Nephron (organoid): Measurements from ENCODE around the gene MICALL2.
"Not testable (repeated sequence)": the region's sequence is repeated elsewhere in the genome, so short reads cannot be mapped to it uniquely, and the experiment has no call there.

Experiments
- H3K27ac Mint-ChIP-seq, 3 experiments: 2 replicates each; pipeline ENCODE4 v1.8.0; 2020; ENCODE audit warnings: mixed read lengths in 3 of 3, mild to moderate bottlenecking in 2 of 3, moderate library complexity in 1 of 3
- H3K27me3 Mint-ChIP-seq: 2 replicates; pipeline ENCODE4 v1.8.0; 2021; ENCODE audit warnings: low read depth, mild to moderate bottlenecking, moderate library complexity, mixed read lengths
- H3K36me3 Mint-ChIP-seq: 2 replicates; pipeline ENCODE4 v1.8.0; 2020; ENCODE audit warnings: low read depth, mixed read lengths
- H3K4me1 Mint-ChIP-seq: 2 replicates; pipeline ENCODE4 v1.8.0; 2020; ENCODE audit warnings: mixed read lengths
- H3K4me3 Mint-ChIP-seq, 3 experiments: 2 replicates each; pipeline ENCODE4 v1.8.0; 2020; ENCODE audit warnings: mild to moderate bottlenecking in 3 of 3, mixed read lengths in 3 of 3, moderate library complexity in 2 of 3
- H3K9me3 Mint-ChIP-seq: 2 replicates; pipeline ENCODE4 v1.8.0; 2020; ENCODE audit warnings: mixed read lengths
- CTCF ChIP-seq, 3 experiments: fragments of 200-600 bp; sonication (generic); IDR thresholded peaks; one replicate each; pipeline ENCODE4 v1.5.0; 2021; ENCODE audit warnings: antibody characterized with exemption in 3 of 3; ENCODE audit not compliant: unreplicated experiment in 3 of 3

The MICALL2 gene

DNA sequence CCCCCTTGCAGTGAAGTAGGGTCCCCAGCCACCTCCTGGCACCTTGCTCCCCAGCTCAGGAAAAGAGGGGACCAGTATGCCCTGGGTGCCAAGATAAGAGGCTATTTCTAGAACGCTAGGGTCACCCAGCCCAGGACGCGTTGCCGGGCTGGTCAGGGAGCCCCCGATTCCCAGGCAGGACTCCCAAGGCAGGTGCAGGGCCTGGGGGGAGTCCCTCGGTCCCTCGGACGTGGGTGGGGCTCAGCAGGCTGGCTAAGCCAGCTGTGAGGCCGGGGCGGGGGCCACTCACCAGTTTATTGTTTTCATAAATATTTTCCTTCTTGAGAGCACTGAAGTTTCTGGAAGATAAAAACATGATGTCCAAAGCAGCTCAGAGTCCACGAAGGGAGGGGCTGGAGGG, 9.3 kb downstream of the MICALL2 start:
- no peaks in the 10 kb centered on the region for H3K9me3 Mint-ChIP-seq
- no peak for TF ChIP-seq CTCF (IDR thresholded peaks at IDR 0.05; ENCODE audit: unreplicated experiment in 3 of 3)
- no peak overlapping the region for H3K27ac Mint-ChIP-seq
- H3K27me3 Mint-ChIP-seq: peaks cover 4% of the 10 kb centered on the region
- H3K36me3 Mint-ChIP-seq: no peaks in the 10 kb centered on the region
- H3K4me1 Mint-ChIP-seq: no peaks in the 10 kb centered on the region
- no peak overlapping the region for H3K4me3 Mint-ChIP-seq

DNA sequence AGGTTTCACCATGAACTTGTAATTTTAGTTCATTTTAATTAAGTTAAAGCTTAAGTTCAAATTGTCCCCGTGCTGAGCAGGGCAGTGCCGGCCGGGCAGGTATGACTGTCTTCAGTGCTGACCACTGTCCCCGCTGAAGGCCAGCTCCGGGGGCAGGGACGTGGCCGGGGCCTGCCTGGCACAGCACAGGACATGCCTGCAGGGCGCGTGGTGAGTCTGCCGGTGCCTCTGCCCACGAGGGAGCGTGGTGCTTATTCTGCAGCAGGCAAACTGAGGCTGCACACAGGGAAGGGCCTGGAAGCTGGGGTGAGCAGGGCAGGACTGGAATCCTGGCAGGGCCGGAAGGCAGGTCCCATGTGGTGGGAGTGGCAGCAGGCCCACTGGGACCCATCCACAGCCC, 9.8 kb downstream of the MICALL2 start:
- no peak for TF ChIP-seq CTCF (IDR thresholded peaks at IDR 0.05; ENCODE audit: unreplicated experiment in 3 of 3)
- Mint-ChIP-seq H3K4me3 (no peak overlapping the region), H3K27me3 (peaks cover 4% of the 10 kb centered on the region), H3K4me1 (no peaks in the 10 kb centered on the region), H3K9me3 (no peaks in the 10 kb centered on the region), H3K36me3 (no peaks in the 10 kb centered on the region), H3K27ac (no peak overlapping the region)

DNA sequence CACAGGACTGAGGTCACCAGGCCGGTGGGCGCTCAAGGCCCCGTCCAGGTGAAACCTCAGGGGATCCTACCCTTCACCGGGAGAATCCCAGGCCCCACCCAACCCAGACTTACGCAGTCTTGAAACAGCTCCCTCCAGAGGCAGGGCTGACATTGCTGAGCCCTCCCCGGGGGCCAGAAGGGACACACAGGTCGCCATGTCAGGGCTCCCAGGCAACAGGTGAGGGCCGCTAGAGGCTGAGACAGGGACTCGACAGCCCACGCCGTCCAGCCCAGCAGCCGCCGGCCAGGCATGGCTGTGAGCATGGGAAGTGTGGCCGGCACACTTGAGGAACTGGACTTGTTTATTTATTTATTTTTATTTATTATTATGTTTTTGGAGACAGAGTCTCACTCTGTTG, 10.3 kb downstream of the MICALL2 start:
- Mint-ChIP-seq H3K4me3 (no peak overlapping the region), H3K27me3 (peaks cover 4% of the 10 kb centered on the region), H3K27ac (no peak overlapping the region), H3K4me1 (no peaks in the 10 kb centered on the region), H3K9me3 (no peaks in the 10 kb centered on the region), H3K36me3 (no peaks in the 10 kb centered on the region)
- TF ChIP-seq CTCF (IDR thresholded peaks at IDR 0.05; ENCODE audit: unreplicated experiment in 3 of 3): no peak

- Mint-ChIP-seq H3K36me3 (no peaks in the 10 kb centered on the region), H3K4me1 (no peaks in the 10 kb centered on the region), H3K27me3 (peaks cover 4% of the 10 kb centered on the region), H3K9me3 (no peaks in the 10 kb centered on the region), H3K27ac (no peak overlapping the region), H3K4me3 (no peak overlapping the region)
- no peak for TF ChIP-seq CTCF (IDR thresholded peaks at IDR 0.05; ENCODE audit: unreplicated experiment in 3 of 3)
These were observed 11.6 kb downstream of the MICALL2 start for GRCh38 chr7:1447551-1448244.

GRCh38 chr7:1447112-1447511, 12.2 kb downstream of the MICALL2 start:
- Mint-ChIP-seq H3K36me3 (no peaks in the 10 kb centered on the region), H3K4me3 (no peak overlapping the region), H3K4me1 (no peaks in the 10 kb centered on the region), H3K9me3 (no peaks in the 10 kb centered on the region), H3K27ac (no peak overlapping the region), H3K27me3 (no peaks in the 10 kb centered on the region)
- no peak for TF ChIP-seq CTCF (IDR thresholded peaks at IDR 0.05; ENCODE audit: unreplicated experiment in 3 of 3)

GRCh38 chr7:1446620-1447032, 12.6 kb downstream of the MICALL2 start:
- Mint-ChIP-seq H3K36me3 (no peaks in the 10 kb centered on the region), H3K27ac (no peak overlapping the region), H3K27me3 (no peaks in the 10 kb centered on the region), H3K4me3 (no peak overlapping the region), H3K9me3 (no peaks in the 10 kb centered on the region), H3K4me1 (no peaks in the 10 kb centered on the region)
- TF ChIP-seq CTCF (IDR thresholded peaks at IDR 0.05; ENCODE audit: unreplicated experiment in 3 of 3): no peak

GRCh38 chr7:1446026-1446425, 13.2 kb downstream of the MICALL2 start:
- H3K36me3 Mint-ChIP-seq, H3K9me3 Mint-ChIP-seq, H3K4me1 Mint-ChIP-seq, H3K4me3 Mint-ChIP-seq, H3K27me3 Mint-ChIP-seq, H3K27ac Mint-ChIP-seq: not testable (repeated sequence)
